Measurements from ENCODE around the gene CCDC137.

DNA sequence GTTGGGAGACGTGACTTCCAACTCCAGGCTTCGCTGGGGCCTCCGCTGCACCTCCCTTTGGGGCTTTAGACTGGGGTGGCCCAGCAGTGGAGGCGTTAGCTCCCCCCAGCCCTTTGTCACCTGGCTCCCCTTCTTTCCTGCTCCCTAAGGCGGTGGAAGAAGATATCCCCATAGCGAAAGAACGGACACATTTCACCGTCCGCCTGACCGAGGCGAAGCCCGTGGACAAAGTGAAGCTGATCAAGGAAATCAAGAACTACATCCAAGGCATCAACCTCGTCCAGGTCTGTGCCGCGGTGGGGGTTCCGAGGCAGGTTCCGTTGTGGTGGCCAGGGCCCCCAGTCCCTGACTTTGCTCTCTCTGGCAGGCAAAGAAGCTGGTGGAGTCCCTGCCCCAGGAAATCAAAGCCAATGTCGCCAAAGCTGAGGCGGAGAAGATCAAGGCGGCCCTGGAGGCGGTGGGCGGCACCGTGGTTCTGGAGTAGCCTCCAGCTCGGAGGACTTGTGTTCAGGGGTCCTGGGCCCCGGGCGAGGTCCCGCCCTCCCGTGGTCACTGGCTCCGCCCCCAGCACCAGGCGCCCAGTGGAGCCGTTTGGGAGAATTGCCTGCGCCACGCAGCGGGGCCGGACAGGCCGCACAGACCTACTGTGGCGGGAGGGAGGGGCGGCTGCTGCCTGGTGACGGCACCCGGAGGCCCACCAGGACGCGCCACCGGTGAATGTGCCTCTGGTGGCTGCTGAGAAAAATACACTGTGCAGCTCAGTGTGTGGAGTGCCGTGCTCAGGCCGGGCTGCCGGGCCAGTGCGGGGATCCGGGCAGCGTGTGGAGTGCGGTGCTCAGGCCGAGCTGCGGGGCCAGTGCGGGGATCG lies 40.5 kb downstream of the CCDC137 start:
- no peak for TF ChIP-seq CTCF (IDR thresholded peaks at IDR 0.05; ENCODE audit: insufficient read depth, low read length)
- TF ChIP-seq, protein P1, sequence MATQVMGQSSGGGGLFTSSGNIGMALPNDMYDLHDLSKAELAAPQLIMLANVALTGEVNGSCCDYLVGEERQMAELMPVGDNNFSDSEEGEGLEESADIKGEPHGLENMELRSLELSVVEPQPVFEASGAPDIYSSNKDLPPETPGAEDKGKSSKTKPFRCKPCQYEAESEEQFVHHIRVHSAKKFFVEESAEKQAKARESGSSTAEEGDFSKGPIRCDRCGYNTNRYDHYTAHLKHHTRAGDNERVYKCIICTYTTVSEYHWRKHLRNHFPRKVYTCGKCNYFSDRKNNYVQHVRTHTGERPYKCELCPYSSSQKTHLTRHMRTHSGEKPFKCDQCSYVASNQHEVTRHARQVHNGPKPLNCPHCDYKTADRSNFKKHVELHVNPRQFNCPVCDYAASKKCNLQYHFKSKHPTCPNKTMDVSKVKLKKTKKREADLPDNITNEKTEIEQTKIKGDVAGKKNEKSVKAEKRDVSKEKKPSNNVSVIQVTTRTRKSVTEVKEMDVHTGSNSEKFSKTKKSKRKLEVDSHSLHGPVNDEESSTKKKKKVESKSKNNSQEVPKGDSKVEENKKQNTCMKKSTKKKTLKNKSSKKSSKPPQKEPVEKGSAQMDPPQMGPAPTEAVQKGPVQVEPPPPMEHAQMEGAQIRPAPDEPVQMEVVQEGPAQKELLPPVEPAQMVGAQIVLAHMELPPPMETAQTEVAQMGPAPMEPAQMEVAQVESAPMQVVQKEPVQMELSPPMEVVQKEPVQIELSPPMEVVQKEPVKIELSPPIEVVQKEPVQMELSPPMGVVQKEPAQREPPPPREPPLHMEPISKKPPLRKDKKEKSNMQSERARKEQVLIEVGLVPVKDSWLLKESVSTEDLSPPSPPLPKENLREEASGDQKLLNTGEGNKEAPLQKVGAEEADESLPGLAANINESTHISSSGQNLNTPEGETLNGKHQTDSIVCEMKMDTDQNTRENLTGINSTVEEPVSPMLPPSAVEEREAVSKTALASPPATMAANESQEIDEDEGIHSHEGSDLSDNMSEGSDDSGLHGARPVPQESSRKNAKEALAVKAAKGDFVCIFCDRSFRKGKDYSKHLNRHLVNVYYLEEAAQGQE (IDR thresholded peaks at IDR 0.05; ENCODE audit: insufficient replicate concordance, low read depth) = no peak
- TF ChIP-seq GABPA (IDR thresholded peaks at IDR 0.05; ENCODE audit: low read depth) = no peak
- no peak; the same call in 1 of the 2 replicates for TF ChIP-seq POLR2AphosphoS5 (IDR thresholded peaks at IDR 0.05; ENCODE audit: low read depth)
- TF ChIP-seq SPI1 (IDR thresholded peaks at IDR 0.05; ENCODE audit: borderline replicate concordance, low read depth) = no peak
